NT2/D1 (cell line): Measurements from ENCODE around the gene SMC2.

Source experiments
- SUZ12 ChIP-seq: IDR thresholded peaks from 2 replicates; pipeline ENCODE4 v1.6.1; 2011; ENCODE audit not compliant: insufficient read length, insufficient read depth; ENCODE audit errors: extremely low read depth
- YY1 ChIP-seq: IDR thresholded peaks from 2 replicates; pipeline ENCODE4 v1.6.1; 2011; ENCODE audit not compliant: insufficient read length, insufficient read depth
- ZNF274 ChIP-seq: IDR thresholded peaks from 2 replicates; pipeline ENCODE4 v1.6.1; 2011; ENCODE audit warnings: mild to moderate bottlenecking, low read depth, low read length

- TF ChIP-seq YY1 (no peak), SUZ12 (no peak), ZNF274 (no peak)
These were observed 16.4 kb downstream of the SMC2 start for GRCh38 chr9:104110509-104110908.
